ENCODE results near the gene ZMIZ2.
"Not testable (repeated sequence)": the region's sequence is repeated elsewhere in the genome, so short reads cannot be mapped to it uniquely, and the experiment has no call there.

Gene ZMIZ2

GRCh38 chr7:44798649-44799305, 50.1 kb downstream of the ZMIZ2 start:
- DNase-seq (ENCODE audit: low spot score), result no peak

- no peak for DNase-seq (ENCODE audit: low spot score)
These were observed 51.3 kb downstream of the ZMIZ2 start for GRCh38 chr7:44799939-44800338.

GRCh38 chr7:44801890-44802289, 53.2 kb downstream of the ZMIZ2 start:
- no peak for DNase-seq (ENCODE audit: low spot score)

GRCh38 chr7:44802418-44803025, 53.9 kb downstream of the ZMIZ2 start:
- DNase-seq (ENCODE audit: low spot score), result no peak

GRCh38 chr7:44803828-44804519, 55.3 kb downstream of the ZMIZ2 start:
- DNase-seq (ENCODE audit: low spot score), result not testable (repeated sequence)

- DNase-seq (ENCODE audit: low spot score), result no peak
These were observed 57.3 kb downstream of the ZMIZ2 start for GRCh38 chr7:44805950-44806349.

- no peak for DNase-seq (ENCODE audit: low spot score)
These were observed 60.3 kb downstream of the ZMIZ2 start for GRCh38 chr7:44808914-44809393.

- DNase-seq (ENCODE audit: low spot score), result no peak
These were observed 62.4 kb downstream of the ZMIZ2 start for GRCh38 chr7:44811093-44811492.

- DNase-seq (ENCODE audit: low spot score), result no peak
These were observed 62.9 kb downstream of the ZMIZ2 start for GRCh38 chr7:44811571-44811970.

- DNase-seq (ENCODE audit: low spot score), result no peak
These were observed 66.3 kb downstream of the ZMIZ2 start for GRCh38 chr7:44814919-44815318.

GRCh38 chr7:44819292-44819691, 70.6 kb downstream of the ZMIZ2 start:
- DNase-seq (ENCODE audit: low spot score), result no peak

Measured in pons (tissue), 1 donor.